Tibial nerve (tissue), 4 donors: ENCODE data around the gene SORL1-AS1.

Experiments used
- CTCF ChIP-seq, 5 experiments: fragments of 200-600 bp in 3 of 5; fragments of 450-650 bp in 2 of 5; sonication (generic) in 3 of 5; IDR thresholded peaks; one replicate each; pipeline ENCODE4 v1.5.1; 2016 to 2019; ENCODE audit warnings: antibody characterized with exemption in 5 of 5, mild to moderate bottlenecking in 3 of 5, moderate library complexity in 2 of 5
- EP300 ChIP-seq, 2 donors: sonication (generic); formaldehyde crosslinking; IDR thresholded peaks; one replicate each; pipeline ENCODE4 v1.6.1; 2017; ENCODE audit warnings: antibody characterized with exemption in 2 of 2, mild to moderate bottlenecking in 1 of 2
- POLR2A ChIP-seq, 2 donors: fragments of 450-650 bp; IDR thresholded peaks; one replicate each; pipeline ENCODE4 v1.6.1; 2017; ENCODE audit warnings: antibody characterized with exemption in 2 of 2, mild to moderate bottlenecking in 2 of 2, moderate library complexity in 2 of 2

GRCh38 chr11:121479698-121480238 lies 27.0 kb upstream of the SORL1-AS1 start:
- TF ChIP-seq POLR2A (IDR thresholded peaks at IDR 0.05) (no peak), CTCF (IDR thresholded peaks at IDR 0.05) (no peak), EP300 (IDR thresholded peaks at IDR 0.05) (no peak)
